ENCODE data around the gene SP2.
A peak's percentile ranks its signal among the peaks of the same experiment; 100 is the strongest.

Gene SP2

GRCh38 chr17:47955497-47956461, 59.7 kb downstream of the SP2 start:
- Histone ChIP-seq H4K8ac (ENCODE audit: low read depth, low read length) (no peak overlapping the region), H3K79me2 (ENCODE audit: control insufficient read depth, insufficient read depth, low read length) (no peaks in the 10 kb centered on the region), H2BK15ac (replicated peaks; ENCODE audit: low read depth) (no peak overlapping the region), H3K4me1 (ENCODE audit: control insufficient read depth, low read depth, low read length) (peaks cover 2% of the 10 kb centered on the region), H2AK5ac (ENCODE audit: low read length) (no peak overlapping the region), H3K18ac (ENCODE audit: low read length) (no peak overlapping the region), H3K56ac (ENCODE audit: low read length) (no peak overlapping the region), H3K4me3 (ENCODE audit: low read length) (no peak overlapping the region), H2BK120ac (ENCODE audit: low read depth, low read length) (no peak overlapping the region), H3K36me3 (ENCODE audit: control insufficient read depth, insufficient read depth, low read length) (no peaks in the 10 kb centered on the region), H2BK5ac (ENCODE audit: low read length) (no peak overlapping the region), H3K27ac (ENCODE audit: low read depth, low read length) (no peak overlapping the region), H4K5ac (ENCODE audit: low read length) (no peak overlapping the region), H3K4ac (ENCODE audit: low read depth, low read length) (no peak overlapping the region), H3K4me2 (ENCODE audit: low read length) (no peak overlapping the region), H3K79me1 (ENCODE audit: low read length) (no peaks in the 10 kb centered on the region), H3K23ac (ENCODE audit: low read length) (no peak overlapping the region), H3K9ac (ENCODE audit: low read length) (no peak overlapping the region), H3K27me3 (ENCODE audit: insufficient read depth, low read length, poor library complexity) (no peaks in the 10 kb centered on the region)
- DNase-seq: no peak
- no CpG with 5 or more reads among the region's 7 CpGs for WGBS (ENCODE audit: extremely low coverage, insufficient coverage, low lambda C conversion rate)

DNA sequence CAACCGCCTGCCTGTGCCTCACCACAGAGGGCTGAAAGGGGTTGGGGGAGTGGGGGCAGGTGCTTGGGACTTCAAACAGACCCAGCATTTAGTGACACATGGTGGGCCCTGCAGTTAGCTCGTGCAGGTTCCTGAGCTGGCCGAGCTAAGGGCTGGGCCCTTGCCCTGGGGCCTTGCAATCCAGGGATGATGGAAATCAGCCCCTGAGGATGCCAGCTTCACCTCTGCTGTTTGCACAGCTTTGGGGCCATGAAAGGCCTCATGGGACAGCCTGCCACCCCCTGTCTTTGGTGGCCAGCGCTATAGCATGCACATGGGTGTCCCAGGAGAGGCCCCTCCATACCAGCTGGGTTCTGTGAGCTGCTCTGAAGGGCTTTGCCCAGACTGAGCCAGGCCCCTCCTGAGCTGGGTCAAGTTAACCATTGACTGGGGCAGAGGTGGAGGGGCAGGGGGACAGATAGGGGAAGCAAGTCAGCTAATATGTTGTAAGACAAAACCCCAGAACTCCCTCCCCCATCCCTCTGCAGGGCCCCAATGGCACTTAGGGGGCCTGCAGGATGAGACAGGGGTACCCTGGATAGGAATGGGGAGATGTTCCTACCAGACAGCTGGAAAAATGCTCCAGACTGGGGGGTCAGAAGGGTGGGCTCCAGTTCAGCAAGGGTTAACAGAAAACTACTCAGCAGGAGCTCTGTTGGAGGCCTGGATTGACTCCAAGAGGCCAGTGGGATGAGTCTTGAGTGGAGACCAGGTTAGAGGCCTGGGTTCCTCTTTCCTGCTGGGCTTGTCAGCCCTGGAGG, 61.0 kb downstream of the SP2 start:
- no peak for DNase-seq
- Histone ChIP-seq H3K27me3 (ENCODE audit: insufficient read depth, low read length, poor library complexity) (no peaks in the 10 kb centered on the region), H2BK120ac (ENCODE audit: low read depth, low read length) (no peak overlapping the region)

DNA sequence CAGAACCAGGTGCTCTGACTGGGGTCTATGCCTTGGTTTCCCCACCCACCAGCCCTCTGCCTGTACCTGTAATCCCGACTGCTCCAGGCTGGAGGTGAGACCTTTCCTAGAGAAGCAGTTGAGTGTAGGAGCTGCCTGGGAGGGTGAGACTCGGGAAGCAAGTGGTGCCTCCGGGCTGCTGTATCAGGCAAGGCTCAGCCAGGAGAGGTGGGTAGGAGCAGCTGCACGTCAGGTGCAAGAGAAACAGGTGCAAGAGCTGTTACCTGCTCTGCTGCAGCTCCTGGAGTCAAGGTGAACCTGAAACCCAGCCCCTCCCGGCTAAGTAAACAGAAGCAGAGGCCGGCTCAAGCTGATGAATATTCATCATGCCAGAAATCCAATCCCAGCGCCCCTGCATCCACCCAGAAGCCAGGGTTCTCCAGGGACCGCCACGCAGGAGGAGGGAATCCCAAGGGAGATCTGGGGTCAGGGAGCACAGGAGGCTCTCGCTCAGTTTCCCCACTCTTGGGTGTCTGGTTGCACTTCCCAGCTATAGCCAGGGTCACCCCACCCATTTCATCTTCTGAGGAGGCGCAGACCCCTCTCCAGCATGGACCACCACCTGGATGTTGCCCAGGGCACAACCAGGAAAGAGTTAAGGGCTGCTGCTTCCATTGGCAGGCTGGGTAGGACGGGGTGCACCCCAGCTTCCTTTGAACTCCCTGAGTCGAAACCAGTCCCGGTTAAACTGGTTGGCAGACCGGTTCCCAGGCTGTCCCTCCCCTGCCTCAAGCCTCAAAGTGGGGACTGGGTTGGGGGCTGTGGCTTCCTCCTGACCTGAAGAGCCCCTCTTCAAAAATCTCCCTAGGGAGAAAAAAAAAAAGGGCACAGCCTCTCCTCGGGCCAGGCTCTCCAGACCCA, 61.8 kb downstream of the SP2 start, which contains the start of gene PRR15L:
Gene PRR15L, minus strand, starts transcription at position 293 of the 900 bp plus-strand sequence. CDS start 4,649 bp downstream, outside the sequence.
- H2BK15ac ChIP-seq (replicated peaks; ENCODE audit: low read depth): no peak within 1 kb of the TSS
- no peak within 1 kb of the TSS for H2BK120ac ChIP-seq (ENCODE audit: low read depth, low read length)
- DNase-seq: no peak
- no peak within 1 kb of the TSS for H4K8ac ChIP-seq (ENCODE audit: low read depth, low read length)
- H4K5ac ChIP-seq (ENCODE audit: low read length): no peak within 1 kb of the TSS
- H3K18ac ChIP-seq (ENCODE audit: low read length): no peak within 1 kb of the TSS
- H3K4me1 ChIP-seq (ENCODE audit: control insufficient read depth, low read depth, low read length): peaks cover 2% of the 10 kb centered on the region
- H3K9ac ChIP-seq (ENCODE audit: low read length): no peak within 1 kb of the TSS
- WGBS (ENCODE audit: extremely low coverage, insufficient coverage, low lambda C conversion rate): no CpG with 5 or more reads among the region's 16 CpGs
- H3K79me2 ChIP-seq (ENCODE audit: control insufficient read depth, insufficient read depth, low read length): no peaks in the 10 kb centered on the region
- no peak within 1 kb of the TSS for H3K4me3 ChIP-seq (ENCODE audit: low read length)
- H2BK5ac ChIP-seq (ENCODE audit: low read length): no peak within 1 kb of the TSS
- H3K27ac ChIP-seq (ENCODE audit: low read depth, low read length): no peak within 1 kb of the TSS
- H2AK5ac ChIP-seq (ENCODE audit: low read length): no peak within 1 kb of the TSS
- H3K27me3 ChIP-seq (ENCODE audit: insufficient read depth, low read length, poor library complexity): no peaks in the 10 kb centered on the region
- no peak within 1 kb of the TSS for H3K4ac ChIP-seq (ENCODE audit: low read depth, low read length)
- no peaks in the 10 kb centered on the region for H3K36me3 ChIP-seq (ENCODE audit: control insufficient read depth, insufficient read depth, low read length)
- H3K79me1 ChIP-seq (ENCODE audit: low read length): no peaks in the 10 kb centered on the region
- no peak within 1 kb of the TSS for H3K23ac ChIP-seq (ENCODE audit: low read length)
- H3K56ac ChIP-seq (ENCODE audit: low read length): peak within 1 kb of the TSS; percentile 15
- H3K4me2 ChIP-seq (ENCODE audit: low read length): no peak within 1 kb of the TSS

More for the DNA sequence above, 61.0 kb downstream of the SP2 start:
- Histone ChIP-seq H3K79me2 (ENCODE audit: control insufficient read depth, insufficient read depth, low read length) (no peaks in the 10 kb centered on the region), H3K4me2 (ENCODE audit: low read length) (no peak overlapping the region), H3K27ac (ENCODE audit: low read depth, low read length) (no peak overlapping the region), H3K79me1 (ENCODE audit: low read length) (no peaks in the 10 kb centered on the region), H3K4ac (ENCODE audit: low read depth, low read length) (no peak overlapping the region), H3K36me3 (ENCODE audit: control insufficient read depth, insufficient read depth, low read length) (no peaks in the 10 kb centered on the region), H2BK5ac (ENCODE audit: low read length) (no peak overlapping the region), H3K4me1 (ENCODE audit: control insufficient read depth, low read depth, low read length) (peaks cover 2% of the 10 kb centered on the region), H4K5ac (ENCODE audit: low read length) (no peak overlapping the region), H3K56ac (ENCODE audit: low read length) (no peak overlapping the region), H2AK5ac (ENCODE audit: low read length) (no peak overlapping the region), H2BK15ac (replicated peaks; ENCODE audit: low read depth) (no peak overlapping the region), H3K4me3 (ENCODE audit: low read length) (no peak overlapping the region), H3K18ac (ENCODE audit: low read length) (no peak overlapping the region), H4K8ac (ENCODE audit: low read depth, low read length) (no peak overlapping the region), H3K23ac (ENCODE audit: low read length) (no peak overlapping the region), H3K9ac (ENCODE audit: low read length) (no peak overlapping the region)
- no CpG with 5 or more reads among the region's 4 CpGs for whole genome bisulfite sequencing (ENCODE audit: extremely low coverage, insufficient coverage, low lambda C conversion rate)

DNA sequence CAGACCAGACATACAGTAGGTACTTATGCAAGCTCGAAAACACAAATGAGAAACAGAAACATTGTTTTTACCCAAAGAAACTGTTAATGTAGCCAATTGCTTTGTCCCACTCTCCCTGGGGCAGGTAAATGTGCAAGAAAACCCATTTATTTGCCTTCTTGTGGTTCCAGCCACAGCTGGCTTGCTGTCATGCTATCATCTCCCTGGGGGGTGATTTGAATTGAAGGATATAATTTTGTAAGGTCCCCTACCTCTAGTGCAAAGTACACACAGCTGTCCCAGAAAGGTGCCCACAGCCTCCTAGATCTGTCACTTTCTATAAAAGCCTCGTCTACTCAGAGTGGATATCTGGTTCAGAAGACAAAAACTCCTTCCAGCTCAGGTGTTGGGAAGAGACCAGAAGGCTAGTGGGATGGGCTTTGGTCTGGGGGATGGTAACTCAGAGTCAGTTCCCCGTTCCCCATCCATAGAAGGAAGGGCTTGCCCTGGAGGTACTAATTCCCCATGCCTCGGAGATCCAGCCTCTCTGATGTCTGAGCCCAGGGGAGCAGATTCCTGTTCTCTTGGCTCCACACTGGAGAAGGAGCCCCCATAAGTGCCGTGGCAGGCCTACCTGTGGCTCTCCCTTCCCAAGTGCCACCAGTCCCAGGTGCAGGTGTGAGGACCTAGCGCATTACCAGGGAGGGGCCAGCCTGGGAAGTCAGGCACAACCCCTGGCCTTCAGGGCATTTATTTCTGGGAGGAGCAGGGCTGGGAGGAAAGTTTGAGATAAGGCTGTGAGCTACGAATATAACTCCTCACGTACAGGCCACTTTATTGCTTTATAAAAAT, 64.0 kb downstream of the SP2 start:
- no CpG with 5 or more reads among the region's 8 CpGs for WGBS (ENCODE audit: extremely low coverage, insufficient coverage, low lambda C conversion rate)

GRCh38 chr17:47961406-47961805, 65.4 kb downstream of the SP2 start:
- no peak for DNase-seq
- H3K27ac ChIP-seq (ENCODE audit: low read depth, low read length): no peak overlapping the region
- H2AK5ac ChIP-seq (ENCODE audit: low read length): no peak overlapping the region
- no peak overlapping the region for H3K4ac ChIP-seq (ENCODE audit: low read depth, low read length)
- H3K79me1 ChIP-seq (ENCODE audit: low read length): no peaks in the 10 kb centered on the region
- H3K79me2 ChIP-seq (ENCODE audit: control insufficient read depth, insufficient read depth, low read length): no peaks in the 10 kb centered on the region
- no peak overlapping the region for H3K9ac ChIP-seq (ENCODE audit: low read length)
- H3K4me2 ChIP-seq (ENCODE audit: low read length): no peak overlapping the region
- H3K56ac ChIP-seq (ENCODE audit: low read length): no peak overlapping the region
- H3K23ac ChIP-seq (ENCODE audit: low read length): no peak overlapping the region
- H2BK15ac ChIP-seq (replicated peaks; ENCODE audit: low read depth): no peak overlapping the region
- no peak overlapping the region for H2BK120ac ChIP-seq (ENCODE audit: low read depth, low read length)
- no CpG with 5 or more reads among the region's 6 CpGs for WGBS (ENCODE audit: extremely low coverage, insufficient coverage, low lambda C conversion rate)
- no peak overlapping the region for H3K4me3 ChIP-seq (ENCODE audit: low read length)
- H3K4me1 ChIP-seq (ENCODE audit: control insufficient read depth, low read depth, low read length): peaks cover 2% of the 10 kb centered on the region
- H3K27me3 ChIP-seq (ENCODE audit: insufficient read depth, low read length, poor library complexity): no peaks in the 10 kb centered on the region
- no peak overlapping the region for H4K8ac ChIP-seq (ENCODE audit: low read depth, low read length)
- H2BK5ac ChIP-seq (ENCODE audit: low read length): no peak overlapping the region
- H4K5ac ChIP-seq (ENCODE audit: low read length): no peak overlapping the region
- H3K18ac ChIP-seq (ENCODE audit: low read length): no peak overlapping the region
- H3K36me3 ChIP-seq (ENCODE audit: control insufficient read depth, insufficient read depth, low read length): no peaks in the 10 kb centered on the region

More for the DNA sequence above, 64.0 kb downstream of the SP2 start:
- Histone ChIP-seq H3K9ac (ENCODE audit: low read length) (no peak overlapping the region), H3K4me1 (ENCODE audit: control insufficient read depth, low read depth, low read length) (peaks cover 2% of the 10 kb centered on the region), H3K4me2 (ENCODE audit: low read length) (no peak overlapping the region), H3K23ac (ENCODE audit: low read length) (no peak overlapping the region), H3K79me1 (ENCODE audit: low read length) (no peaks in the 10 kb centered on the region), H2BK5ac (ENCODE audit: low read length) (no peak overlapping the region), H3K18ac (ENCODE audit: low read length) (no peak overlapping the region), H4K5ac (ENCODE audit: low read length) (no peak overlapping the region), H3K4ac (ENCODE audit: low read depth, low read length) (no peak overlapping the region), H3K79me2 (ENCODE audit: control insufficient read depth, insufficient read depth, low read length) (no peaks in the 10 kb centered on the region), H4K8ac (ENCODE audit: low read depth, low read length) (no peak overlapping the region), H3K27ac (ENCODE audit: low read depth, low read length) (no peak overlapping the region), H3K4me3 (ENCODE audit: low read length) (no peak overlapping the region), H3K56ac (ENCODE audit: low read length) (no peak overlapping the region), H2BK120ac (ENCODE audit: low read depth, low read length) (no peak overlapping the region), H3K36me3 (ENCODE audit: control insufficient read depth, insufficient read depth, low read length) (no peaks in the 10 kb centered on the region), H3K27me3 (ENCODE audit: insufficient read depth, low read length, poor library complexity) (no peaks in the 10 kb centered on the region), H2BK15ac (replicated peaks; ENCODE audit: low read depth) (no peak overlapping the region), H2AK5ac (ENCODE audit: low read length) (no peak overlapping the region)
- DNase-seq: no peak

Data from mesendoderm (in vitro differentiated cells).